GM12865 (cell line): ENCODE measurements around the gene DIO2.

Experiments used
- DNase-seq: peaks from one replicate; pipeline ENCODE4 v3.0.0; 2010; ENCODE audit warnings: low read depth
- H3K4me3 ChIP-seq: 2 replicates; pipeline ENCODE4 v1.5.1; 2011; ENCODE audit warnings: mild to moderate bottlenecking, low read depth, low read length, control low read depth
- TF ChIP-seq, protein P1 (sequence below): IDR thresholded peaks from 2 replicates; pipeline ENCODE4 v1.5.1; 2011; ENCODE audit warnings: low read length, control low read depth, low read depth, inconsistent platforms; ENCODE audit not compliant: insufficient read depth; ENCODE audit errors: missing control alignments

DIO2 gene

DNA sequence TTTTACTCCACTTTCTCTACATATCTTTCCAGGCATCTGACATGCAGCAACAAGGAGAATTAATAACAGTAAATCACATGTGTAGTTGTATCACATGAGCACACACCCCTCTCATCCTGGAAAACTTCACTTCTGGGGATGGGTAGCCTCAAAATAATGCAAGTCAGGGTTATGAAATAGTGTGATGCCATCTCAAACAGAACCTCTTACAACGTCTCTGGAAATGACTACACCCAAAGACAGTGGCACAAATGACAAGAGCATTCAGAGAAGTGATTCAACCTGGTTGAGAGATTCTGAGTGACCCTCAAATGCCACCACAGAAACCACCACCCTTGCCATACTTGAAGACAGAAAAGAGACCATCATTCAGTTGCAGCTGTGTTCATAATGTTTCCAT, 2.8 kb downstream of the DIO2 start:
- no peak overlapping the region for H3K4me3 ChIP-seq
- TF ChIP-seq, protein P1, sequence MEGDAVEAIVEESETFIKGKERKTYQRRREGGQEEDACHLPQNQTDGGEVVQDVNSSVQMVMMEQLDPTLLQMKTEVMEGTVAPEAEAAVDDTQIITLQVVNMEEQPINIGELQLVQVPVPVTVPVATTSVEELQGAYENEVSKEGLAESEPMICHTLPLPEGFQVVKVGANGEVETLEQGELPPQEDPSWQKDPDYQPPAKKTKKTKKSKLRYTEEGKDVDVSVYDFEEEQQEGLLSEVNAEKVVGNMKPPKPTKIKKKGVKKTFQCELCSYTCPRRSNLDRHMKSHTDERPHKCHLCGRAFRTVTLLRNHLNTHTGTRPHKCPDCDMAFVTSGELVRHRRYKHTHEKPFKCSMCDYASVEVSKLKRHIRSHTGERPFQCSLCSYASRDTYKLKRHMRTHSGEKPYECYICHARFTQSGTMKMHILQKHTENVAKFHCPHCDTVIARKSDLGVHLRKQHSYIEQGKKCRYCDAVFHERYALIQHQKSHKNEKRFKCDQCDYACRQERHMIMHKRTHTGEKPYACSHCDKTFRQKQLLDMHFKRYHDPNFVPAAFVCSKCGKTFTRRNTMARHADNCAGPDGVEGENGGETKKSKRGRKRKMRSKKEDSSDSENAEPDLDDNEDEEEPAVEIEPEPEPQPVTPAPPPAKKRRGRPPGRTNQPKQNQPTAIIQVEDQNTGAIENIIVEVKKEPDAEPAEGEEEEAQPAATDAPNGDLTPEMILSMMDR, result no peak
- DNase-seq, result no peak

DNA sequence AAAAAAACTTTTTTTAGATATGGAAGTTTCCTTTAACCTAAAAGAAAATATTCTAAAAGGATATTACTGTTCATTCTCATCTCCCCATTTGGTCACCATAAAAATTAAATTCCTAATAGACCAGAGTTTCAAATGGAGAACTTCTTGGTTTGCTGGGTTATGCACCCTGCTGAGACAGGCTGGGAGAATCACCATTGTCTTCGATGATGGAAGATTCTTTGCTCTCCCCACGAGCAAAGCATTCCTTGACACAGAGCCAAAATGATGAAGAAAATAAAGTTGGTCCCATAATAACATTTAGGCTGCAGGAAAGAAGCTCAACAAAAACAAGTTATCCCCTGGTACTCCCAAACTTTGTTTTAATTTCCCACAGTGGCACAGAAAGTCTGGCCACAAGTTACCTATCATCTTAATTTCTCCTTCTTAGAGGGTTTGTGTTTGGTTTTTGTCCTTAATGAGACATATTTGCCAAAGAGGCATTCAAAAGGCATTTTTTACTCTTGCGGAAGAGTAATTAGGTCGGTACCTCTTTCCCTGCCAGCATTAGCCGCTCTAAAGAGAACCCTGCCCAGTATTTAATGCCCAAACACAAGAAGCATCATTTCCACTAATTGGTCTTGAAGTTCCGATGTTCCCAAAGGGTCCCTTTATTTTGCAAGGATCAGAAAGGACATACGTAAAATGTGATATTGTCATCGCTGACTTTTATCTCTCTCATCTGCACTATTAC, 4.8 kb downstream of the DIO2 start:
- H3K4me3 ChIP-seq, result no peak overlapping the region
- no peak for DNase-seq
- TF ChIP-seq, protein P1, result no peak

DNA sequence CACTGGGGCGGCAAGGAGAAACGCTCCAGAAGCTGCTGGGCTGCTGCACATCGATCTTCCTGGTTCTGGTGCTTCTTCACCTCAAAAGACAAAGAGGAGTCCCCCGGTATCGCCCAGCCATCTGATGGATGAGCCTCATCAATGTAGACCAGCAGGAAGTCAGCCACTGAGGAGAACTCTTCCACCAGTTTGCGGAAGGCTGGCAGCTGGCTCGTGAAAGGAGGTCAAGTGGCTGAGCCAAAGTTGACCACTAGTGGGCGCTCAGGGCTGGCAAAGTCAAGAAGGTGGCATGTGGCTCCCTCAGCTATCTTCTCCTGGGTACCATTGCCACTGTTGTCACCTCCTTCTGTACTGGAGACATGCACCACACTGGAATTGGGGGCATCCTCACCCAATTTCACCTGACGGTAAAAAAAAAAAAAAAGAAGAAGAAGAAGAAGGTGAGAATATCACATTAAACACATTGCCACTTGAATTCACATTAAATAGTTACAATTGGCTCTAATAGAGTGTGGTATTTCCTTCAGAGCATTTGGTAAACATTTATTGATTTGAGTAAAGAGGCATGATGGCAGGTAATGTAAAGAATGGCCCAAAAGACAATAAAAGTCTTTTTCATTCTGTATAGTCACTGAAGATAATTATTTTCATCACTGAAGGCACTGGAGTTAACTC, 8.3 kb downstream of the DIO2 start:
- TF ChIP-seq, protein P1, result peak; percentile 71
- peak; percentile 57 for DNase-seq
- H3K4me3 ChIP-seq, result no peak overlapping the region

DNA sequence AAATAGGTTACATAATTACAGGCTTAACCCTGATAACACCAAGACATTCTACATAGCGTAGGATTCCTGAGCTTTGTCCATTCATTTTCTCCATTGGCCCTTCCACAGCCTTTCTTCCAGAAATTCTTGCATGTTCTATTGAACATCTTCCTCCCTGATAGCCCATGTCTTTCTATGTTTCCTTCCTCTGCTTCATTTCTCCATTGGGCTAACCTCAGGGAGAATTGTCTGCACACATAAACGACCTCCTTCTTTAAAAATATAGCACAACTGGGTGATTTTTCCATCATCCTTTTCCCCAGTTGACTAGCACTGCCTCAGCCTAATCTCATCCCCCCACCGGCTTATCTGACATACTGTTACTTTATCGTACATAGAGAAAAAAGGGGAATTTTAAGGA, 11.2 kb downstream of the DIO2 start:
- TF ChIP-seq, protein P1, result no peak
- no peak for DNase-seq
- H3K4me3 ChIP-seq, result no peak overlapping the region

DNA sequence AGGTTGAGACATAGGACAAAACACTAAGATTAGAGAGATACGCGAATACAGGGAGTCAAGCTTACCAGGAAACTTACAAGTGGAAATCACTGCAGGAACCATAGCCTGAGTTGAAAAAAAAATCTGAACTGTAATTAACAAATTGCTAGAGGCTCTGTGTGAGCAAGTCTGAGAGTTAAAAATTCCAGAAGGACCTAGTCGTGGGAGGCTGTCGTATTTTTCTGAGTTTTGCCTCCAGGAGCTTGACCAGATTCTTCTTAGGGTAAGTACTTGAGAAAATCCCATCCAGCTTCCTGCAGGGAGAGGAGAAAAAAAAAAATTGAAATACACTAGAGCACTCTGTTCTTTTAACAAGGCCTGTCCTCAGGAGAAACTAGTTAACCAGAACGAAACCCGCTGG, 22.7 kb downstream of the DIO2 start:
- H3K4me3 ChIP-seq, result no peak overlapping the region
- TF ChIP-seq, protein P1, result no peak
- DNase-seq, result no peak

DNA sequence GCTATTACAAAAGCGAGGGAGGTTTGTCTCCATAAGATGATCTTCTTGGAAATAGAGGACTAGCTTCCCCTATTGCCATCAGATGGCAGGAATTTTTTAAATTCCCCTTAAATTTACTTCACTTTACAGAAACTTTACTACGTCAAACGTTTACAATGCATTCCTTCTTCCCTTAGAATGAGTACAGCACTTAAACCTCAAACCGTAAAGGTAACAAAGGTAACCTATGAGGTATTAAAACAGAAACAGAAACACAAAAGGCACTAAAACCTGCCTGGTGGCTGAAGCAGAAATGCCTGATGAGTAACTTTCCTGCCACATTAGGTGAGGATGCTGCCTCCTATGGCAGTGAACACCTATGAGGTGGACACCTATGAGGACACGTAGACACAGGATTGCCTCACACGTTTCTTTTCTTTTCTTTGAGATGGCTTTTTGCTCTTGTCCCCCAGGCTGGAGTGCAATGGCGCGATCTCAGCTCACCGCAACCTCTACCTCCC, 25.0 kb downstream of the DIO2 start:
- no peak for DNase-seq
- no peak overlapping the region for H3K4me3 ChIP-seq
- TF ChIP-seq, protein P1, result no peak

DNA sequence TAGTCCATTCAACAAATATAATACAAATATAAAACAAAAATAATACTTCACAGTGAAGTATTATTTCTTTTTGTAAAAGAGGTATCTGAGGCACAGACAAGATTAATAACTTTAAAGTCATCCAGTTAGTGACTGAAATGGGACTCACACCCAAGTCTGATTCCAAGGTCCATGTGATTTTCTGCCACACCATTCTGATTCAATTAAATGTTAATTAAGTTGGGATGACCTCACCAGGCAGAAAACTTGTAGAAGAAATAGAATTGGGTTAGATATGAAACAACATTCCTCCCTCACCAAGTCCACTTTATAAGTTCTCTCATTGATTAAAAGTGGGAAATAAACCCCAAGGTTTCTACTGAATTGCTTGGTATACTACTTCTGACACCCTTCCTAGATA, 34.4 kb downstream of the DIO2 start:
- no peak for DNase-seq
- TF ChIP-seq, protein P1, result no peak
- no peak overlapping the region for H3K4me3 ChIP-seq
